Middle frontal gyrus (tissue), 1 donor: ENCODE measurements around the gene ELAC2.
A peak's percentile ranks its signal among the peaks of the same experiment; 100 is the strongest.

Experiments
- DNase-seq: peaks from one replicate; pipeline ENCODE4 v3.0.0-alpha.2; 2015; ENCODE audit warnings: low spot score; ENCODE audit errors: extremely low spot score

The ELAC2 gene

GRCh38 chr17:12958786-12959185 is 59.0 kb downstream of the ELAC2 start:
- no peak for DNase-seq

GRCh38 chr17:12955521-12955920 is 62.3 kb downstream of the ELAC2 start:
- no peak for DNase-seq

- DNase-seq, result peak; percentile 6
These were observed 64.7 kb downstream of the ELAC2 start for GRCh38 chr17:12953156-12953555.

- DNase-seq, result no peak
These were observed 65.8 kb downstream of the ELAC2 start for GRCh38 chr17:12952012-12952411.

- DNase-seq, result no peak
These were observed 70.8 kb downstream of the ELAC2 start for GRCh38 chr17:12947047-12947446.
